Chondrocyte (in vitro differentiated cells): ENCODE data around the gene STK24. TPM values are rescaled to one million over a fixed set of nuclear protein-coding genes. Genes with fewer than 3 reads are reported as not detected.

Experiments used
- DNase-seq: peaks from one replicate; pipeline ENCODE4 v3.0.0; 2021; ENCODE audit warnings: mixed read lengths, low spot score
- H3K27ac Mint-ChIP-seq: one replicate; pipeline ENCODE4 v1.8.0; 2021; ENCODE audit warnings: mild to moderate bottlenecking, moderate library complexity, mixed read lengths; ENCODE audit not compliant: unreplicated experiment
- H3K27me3 Mint-ChIP-seq: 2 replicates; pipeline ENCODE4 v1.8.0; 2021; ENCODE audit warnings: low read depth, mixed read lengths
- H3K36me3 Mint-ChIP-seq: 2 replicates; pipeline ENCODE4 v1.8.0; 2021; ENCODE audit warnings: low read depth, mixed read lengths
- H3K4me1 Mint-ChIP-seq: 2 replicates; pipeline ENCODE4 v1.8.0; 2021; ENCODE audit warnings: low read depth, mild to moderate bottlenecking, mixed read lengths
- H3K4me3 Mint-ChIP-seq: one replicate; pipeline ENCODE4 v1.8.0; 2021; ENCODE audit warnings: mild to moderate bottlenecking, moderate library complexity, mixed read lengths; ENCODE audit not compliant: unreplicated experiment
- H3K9me3 Mint-ChIP-seq: 2 replicates; pipeline ENCODE4 v1.8.0; 2021; ENCODE audit warnings: low read depth, mixed read lengths
- CTCF ChIP-seq: fragments of 200-600 bp; sonication (generic); IDR thresholded peaks from 2 replicates; pipeline ENCODE4 v1.5.0; 2021; ENCODE audit warnings: antibody characterized with exemption, mild to moderate bottlenecking, moderate library complexity
- total RNA-seq: library from RNA; stranded (reverse); gene quantifications from 3 replicates; pipeline ENCODE4 v1.2.1, GENCODE V29; 2021

The STK24 gene
- total RNA-seq, 1 donor from 2014 or later = 100 TPM

DNA sequence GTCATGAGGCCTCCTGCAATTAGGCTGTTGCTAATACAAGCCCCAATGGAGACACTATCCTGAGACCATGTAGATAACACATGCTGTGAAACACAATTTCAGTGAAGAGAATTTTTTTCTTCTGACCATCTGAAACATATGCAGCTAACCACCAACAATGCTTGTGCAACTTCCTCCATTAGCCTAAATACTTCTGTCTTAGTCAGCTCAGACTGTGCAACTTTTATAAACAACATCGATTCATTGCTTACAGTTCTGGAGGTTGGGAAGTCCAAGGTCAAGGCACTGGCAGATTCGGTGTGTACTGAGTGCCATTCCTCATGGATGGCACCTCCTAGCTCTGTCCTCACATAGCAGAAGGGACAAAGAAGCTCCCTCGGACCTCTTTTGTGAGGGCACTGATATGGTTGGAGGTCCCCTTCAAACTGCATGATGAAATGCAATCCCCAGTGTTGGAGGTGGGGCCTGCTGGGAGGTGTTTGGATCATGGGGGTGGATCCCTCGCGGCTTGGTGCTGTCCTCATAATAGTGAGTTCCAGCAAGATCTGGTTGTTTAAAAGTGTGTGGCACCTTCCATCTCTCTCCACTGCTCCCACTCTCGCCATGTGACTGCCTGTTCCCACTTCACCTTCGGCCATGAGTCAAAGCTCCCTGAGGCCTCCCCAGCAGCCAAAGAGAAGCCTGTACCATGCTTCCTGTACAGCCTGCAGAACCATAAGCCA is 27.7 kb downstream of the STK24 start:
- no peak for DNase-seq
- Mint-ChIP-seq H3K36me3 (peaks cover 4% of the 10 kb centered on the region), H3K4me1 (peaks cover 64% of the 10 kb centered on the region), H3K9me3 (peaks cover 7% of the 10 kb centered on the region), H3K4me3 (no peak overlapping the region), H3K27ac (peak overlapping the region; percentile 32), H3K27me3 (no peaks in the 10 kb centered on the region)
- no peak for TF ChIP-seq CTCF

DNA sequence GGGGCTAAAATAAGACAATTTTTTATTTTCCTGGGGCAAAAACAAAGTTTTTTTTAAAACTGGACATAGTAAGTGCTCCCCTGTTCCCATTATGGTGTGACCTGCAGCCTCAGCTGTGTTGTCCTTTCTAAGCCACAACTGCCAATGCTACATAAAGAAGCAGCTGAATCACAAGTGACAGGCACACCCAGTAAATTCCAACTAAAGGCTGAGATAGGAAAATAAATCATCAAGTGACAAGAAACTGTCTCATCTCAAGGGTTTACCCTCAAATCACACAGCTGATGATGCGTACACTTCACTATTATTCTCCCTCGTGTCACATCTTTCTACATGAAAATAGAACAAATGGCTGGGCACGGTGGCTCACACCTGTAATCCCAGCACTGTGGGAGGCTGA is 28.7 kb downstream of the STK24 start:
- Mint-ChIP-seq H3K27ac (peak overlapping the region; percentile 61), H3K4me1 (peaks cover 65% of the 10 kb centered on the region), H3K9me3 (peaks cover 7% of the 10 kb centered on the region), H3K27me3 (no peaks in the 10 kb centered on the region), H3K36me3 (peaks cover 4% of the 10 kb centered on the region), H3K4me3 (no peak overlapping the region)
- TF ChIP-seq CTCF = no peak
- DNase-seq = no peak

- Mint-ChIP-seq H3K27me3 (no peaks in the 10 kb centered on the region), H3K36me3 (peaks cover 4% of the 10 kb centered on the region), H3K27ac (peak overlapping the region; percentile 36), H3K9me3 (peaks cover 7% of the 10 kb centered on the region), H3K4me1 (peaks cover 70% of the 10 kb centered on the region), H3K4me3 (no peak overlapping the region)
- TF ChIP-seq CTCF = no peak
- no peak for DNase-seq
Measured at GRCh38 chr13:98547455-98547854, 29.5 kb downstream of the STK24 start.

DNA sequence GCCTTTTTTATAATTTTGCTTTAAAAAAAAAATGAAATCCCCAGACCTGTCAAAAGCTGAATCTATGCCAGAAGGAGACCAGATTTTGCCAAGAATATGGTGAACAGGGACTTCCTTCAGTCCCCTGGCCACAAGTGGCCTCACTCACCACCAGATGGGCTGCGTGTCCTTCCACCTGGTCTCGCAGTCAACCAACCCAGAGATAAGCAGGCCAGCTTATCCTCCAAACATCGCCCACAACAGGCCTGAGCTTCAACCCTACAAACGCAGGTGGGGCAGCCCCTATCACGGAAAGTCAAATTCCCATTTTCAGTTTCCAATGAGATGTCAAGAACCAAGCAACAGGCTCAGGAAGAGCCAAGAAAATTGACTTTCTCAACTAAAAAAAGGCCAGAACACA is 30.5 kb downstream of the STK24 start:
- Mint-ChIP-seq H3K9me3 (peaks cover 7% of the 10 kb centered on the region), H3K36me3 (peaks cover 2% of the 10 kb centered on the region), H3K27me3 (no peaks in the 10 kb centered on the region), H3K4me1 (peaks cover 77% of the 10 kb centered on the region), H3K27ac (no peak overlapping the region), H3K4me3 (no peak overlapping the region)
- no peak for DNase-seq
- no peak for TF ChIP-seq CTCF

- TF ChIP-seq CTCF = peak; percentile 27
- Mint-ChIP-seq H3K9me3 (no peaks in the 10 kb centered on the region), H3K36me3 (no peaks in the 10 kb centered on the region), H3K4me3 (peak overlapping the region; percentile 43), H3K27me3 (no peaks in the 10 kb centered on the region), H3K4me1 (peaks cover 89% of the 10 kb centered on the region), H3K27ac (peak overlapping the region; percentile 89)
- DNase-seq = no peak
Measured at GRCh38 chr13:98544104-98544710, 32.7 kb downstream of the STK24 start.
